ENCODE results near the gene PTPRM. TPM values are rescaled to one million over a fixed set of nuclear protein-coding genes. Genes with fewer than 3 reads are reported as not detected.

The PTPRM gene
- polyA plus RNA-seq, 1 of the 3 experiments (the other 2 are of a cell fraction) = 16.0 TPM

DNA sequence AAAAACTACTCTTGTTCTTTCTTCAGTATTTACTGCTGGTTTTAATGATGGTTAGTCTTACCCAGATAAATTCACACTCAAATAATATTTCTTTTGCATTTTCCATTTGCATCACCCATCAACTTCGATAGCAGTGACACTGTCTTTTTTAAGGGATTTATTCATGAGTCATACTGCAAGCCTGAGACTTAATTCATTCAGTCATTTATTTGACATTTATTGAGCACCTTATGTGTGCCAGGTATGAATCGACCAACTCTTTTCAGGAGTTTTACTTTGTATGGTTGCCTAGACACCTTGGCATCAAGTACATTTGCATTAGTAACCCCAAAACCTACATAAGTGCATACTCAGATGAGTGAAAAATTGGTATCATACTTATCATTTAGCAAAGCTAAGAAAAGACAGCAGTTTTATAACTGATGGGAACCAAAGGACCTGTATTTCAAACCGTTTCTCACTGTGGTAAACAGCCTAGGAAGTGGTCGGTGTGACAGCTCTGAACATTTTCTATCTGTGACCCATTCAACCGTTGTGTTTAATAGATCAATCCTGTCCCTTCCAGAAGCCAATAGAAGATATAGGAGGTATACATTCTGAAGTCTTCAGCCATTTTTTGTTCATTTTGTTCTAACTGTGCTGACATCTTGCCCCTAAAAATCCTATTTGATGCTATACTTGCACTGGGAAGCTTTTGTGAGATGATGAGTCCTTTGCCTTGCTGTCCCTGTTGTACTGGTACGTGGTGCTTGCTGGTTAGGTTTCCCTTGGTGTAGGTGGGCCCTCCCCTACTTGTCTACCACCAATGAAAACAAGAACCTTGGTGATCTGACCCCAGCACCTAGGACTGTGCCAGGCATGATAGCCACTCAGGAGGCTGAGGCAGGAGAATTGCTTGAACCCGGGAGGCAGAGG, 557.4 kb downstream of the PTPRM start:
- H3K36me3 ChIP-seq (replicated peaks in 1 of 2; ENCODE audit: control insufficient read depth in 1 of 2, insufficient read depth in 2 of 2, low read length in 1 of 2) = no peaks in the 10 kb centered on the region
- no peaks in the 10 kb centered on the region for H3K9me3 ChIP-seq
- no peaks in the 10 kb centered on the region for H4K20me1 ChIP-seq (ENCODE audit: insufficient read depth)
- H3K9ac ChIP-seq = no peak overlapping the region
- ChIA-PET CTCF (interaction anchor here (1.1 kb wide), 1 partner anchor 10 kb away, joined by 3 read pairs; no protein-coding TSS in a partner anchor), POLR2A (no interaction called here)
- no peak overlapping the region for H3K4me2 ChIP-seq
- no peaks in the 10 kb centered on the region for H3K9me2 ChIP-seq
- TF ChIP-seq ELF1 (IDR thresholded peaks at IDR 0.05) = no peak
- no peak for TF ChIP-seq GATA2 (CRISPR knock-in tag; IDR thresholded peaks at IDR 0.05)
- no peak for TF ChIP-seq JUND (IDR thresholded peaks at IDR 0.05)
- no peak for TF ChIP-seq EZH2phosphoT487 (IDR thresholded peaks at IDR 0.05; ENCODE audit: borderline replicate concordance, low read depth)
- no peaks in the 10 kb centered on the region for H3K27me3 ChIP-seq (ENCODE audit: insufficient read depth)
- peaks cover 3 to 7% of the 10 kb centered on the region in 2 experiments for H3K4me1 ChIP-seq (ENCODE audit: control insufficient read depth in 1 of 2, insufficient read depth in 2 of 2, low read depth in 1 of 2, low read length in 1 of 2)
- H3K27ac ChIP-seq (ENCODE audit: low read depth in 2 of 2, low read length in 1 of 2) = no peak overlapping the region
- DNase-seq = no peak
- no peaks in the 10 kb centered on the region for H3K79me2 ChIP-seq (ENCODE audit: insufficient read depth)
- H3F3A ChIP-seq (replicated peaks; ENCODE audit: insufficient read depth) = no peaks in the 10 kb centered on the region
- WGBS (ENCODE audit: low lambda C conversion rate) = 56% methylated on average over 7 of the region's 7 CpGs
- H3K4me3 ChIP-seq (ENCODE audit: low read depth in 2 of 2, low read length in 1 of 2) = no peak overlapping the region
- H2AFZ ChIP-seq (ENCODE audit: low read depth) = no peak overlapping the region

DNA sequence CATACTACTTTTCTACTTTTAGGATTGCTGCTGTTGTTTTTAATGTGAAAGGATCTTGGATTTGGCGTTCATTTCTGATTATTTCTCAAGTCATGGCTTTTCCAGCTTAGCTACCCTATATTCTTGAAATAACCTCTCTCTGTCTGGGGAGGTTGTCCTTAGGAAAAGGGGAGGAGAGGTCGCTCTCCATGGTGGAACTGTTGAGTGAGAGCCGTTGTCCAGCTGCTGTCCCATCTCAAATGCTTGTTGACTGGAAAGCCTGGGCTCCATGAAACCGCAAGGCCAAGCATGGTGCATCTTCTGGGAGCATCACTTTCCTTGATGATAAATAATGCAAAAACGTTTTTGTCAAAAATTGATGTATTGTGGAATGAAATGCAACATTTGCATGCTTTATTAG, 563.0 kb downstream of the PTPRM start:
- H3K9ac ChIP-seq = no peak overlapping the region
- no peaks in the 10 kb centered on the region for H3F3A ChIP-seq (replicated peaks; ENCODE audit: insufficient read depth)
- H3K4me3 ChIP-seq (ENCODE audit: low read depth in 2 of 2, low read length in 1 of 2) = no peak overlapping the region
- no peaks in the 10 kb centered on the region for H3K9me2 ChIP-seq
- H3K79me2 ChIP-seq (ENCODE audit: insufficient read depth) = no peaks in the 10 kb centered on the region
- no peak overlapping the region for H3K27ac ChIP-seq (ENCODE audit: low read depth in 2 of 2, low read length in 1 of 2)
- H4K20me1 ChIP-seq (ENCODE audit: insufficient read depth) = no peaks in the 10 kb centered on the region
- 61% methylated on average over 5 of the region's 5 CpGs for WGBS (ENCODE audit: low lambda C conversion rate)
- CTCF ChIA-PET = no interaction called here
- POLR2A ChIA-PET = no interaction called here
- TF ChIP-seq TEAD4 (IDR thresholded peaks at IDR 0.05; ENCODE audit: borderline replicate concordance, insufficient read depth) (no peak), EZH2phosphoT487 (IDR thresholded peaks at IDR 0.05; ENCODE audit: borderline replicate concordance, low read depth) (no peak)
- TF ChIP-seq, protein P1, sequence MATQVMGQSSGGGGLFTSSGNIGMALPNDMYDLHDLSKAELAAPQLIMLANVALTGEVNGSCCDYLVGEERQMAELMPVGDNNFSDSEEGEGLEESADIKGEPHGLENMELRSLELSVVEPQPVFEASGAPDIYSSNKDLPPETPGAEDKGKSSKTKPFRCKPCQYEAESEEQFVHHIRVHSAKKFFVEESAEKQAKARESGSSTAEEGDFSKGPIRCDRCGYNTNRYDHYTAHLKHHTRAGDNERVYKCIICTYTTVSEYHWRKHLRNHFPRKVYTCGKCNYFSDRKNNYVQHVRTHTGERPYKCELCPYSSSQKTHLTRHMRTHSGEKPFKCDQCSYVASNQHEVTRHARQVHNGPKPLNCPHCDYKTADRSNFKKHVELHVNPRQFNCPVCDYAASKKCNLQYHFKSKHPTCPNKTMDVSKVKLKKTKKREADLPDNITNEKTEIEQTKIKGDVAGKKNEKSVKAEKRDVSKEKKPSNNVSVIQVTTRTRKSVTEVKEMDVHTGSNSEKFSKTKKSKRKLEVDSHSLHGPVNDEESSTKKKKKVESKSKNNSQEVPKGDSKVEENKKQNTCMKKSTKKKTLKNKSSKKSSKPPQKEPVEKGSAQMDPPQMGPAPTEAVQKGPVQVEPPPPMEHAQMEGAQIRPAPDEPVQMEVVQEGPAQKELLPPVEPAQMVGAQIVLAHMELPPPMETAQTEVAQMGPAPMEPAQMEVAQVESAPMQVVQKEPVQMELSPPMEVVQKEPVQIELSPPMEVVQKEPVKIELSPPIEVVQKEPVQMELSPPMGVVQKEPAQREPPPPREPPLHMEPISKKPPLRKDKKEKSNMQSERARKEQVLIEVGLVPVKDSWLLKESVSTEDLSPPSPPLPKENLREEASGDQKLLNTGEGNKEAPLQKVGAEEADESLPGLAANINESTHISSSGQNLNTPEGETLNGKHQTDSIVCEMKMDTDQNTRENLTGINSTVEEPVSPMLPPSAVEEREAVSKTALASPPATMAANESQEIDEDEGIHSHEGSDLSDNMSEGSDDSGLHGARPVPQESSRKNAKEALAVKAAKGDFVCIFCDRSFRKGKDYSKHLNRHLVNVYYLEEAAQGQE (IDR thresholded peaks at IDR 0.05; ENCODE audit: low read depth, low read length) = peak; percentile 80
- no peaks in the 10 kb centered on the region for H3K9me3 ChIP-seq
- H3K4me2 ChIP-seq = no peak overlapping the region
- no peak overlapping the region for H2AFZ ChIP-seq (ENCODE audit: low read depth)
- H3K27me3 ChIP-seq (ENCODE audit: insufficient read depth) = no peaks in the 10 kb centered on the region
- no peaks in the 10 kb centered on the region for H3K36me3 ChIP-seq (replicated peaks in 1 of 2; ENCODE audit: control insufficient read depth in 1 of 2, insufficient read depth in 2 of 2, low read length in 1 of 2)
- H3K4me1 ChIP-seq (ENCODE audit: control insufficient read depth in 1 of 2, insufficient read depth in 2 of 2, low read depth in 1 of 2, low read length in 1 of 2) = no peaks in the 10 kb centered on the region
- no peak for DNase-seq
